ENCODE data around the gene VWC2. TPM values are rescaled to one million over a fixed set of nuclear protein-coding genes. Genes with fewer than 3 reads are reported as not detected.

The VWC2 gene
- total and polyA plus RNA-seq, 10 of the 15 experiments (the other 5 are each of a cell fraction or from before 2014, with no cell fraction given), result 0.01 to 0.06 (median 0.03) TPM; not detected in 7

- Histone ChIP-seq H3K4me3 (no peak overlapping the region), H3K36me3 (ENCODE audit: control insufficient read depth in 2 of 2, insufficient read depth in 2 of 2, low read length in 1 of 2) (no peaks in the 10 kb centered on the region), H3K4me1 (ENCODE audit: control insufficient read depth, insufficient read depth, low read length) (peaks cover 42% of the 10 kb centered on the region), H4K20me1 (ENCODE audit: control insufficient read depth, insufficient read depth) (no peaks in the 10 kb centered on the region), H3K27me3 (replicated peaks in 1 of 2; ENCODE audit: control insufficient read depth in 2 of 2, insufficient read depth in 2 of 2, low read length in 1 of 2) (peaks cover 6 to 17% of the 10 kb centered on the region in 2 experiments), H3K4me2 (ENCODE audit: control insufficient read depth, insufficient read depth) (no peak overlapping the region; the same call in 1 of the 2 replicates), H3K27ac (ENCODE audit: control insufficient read depth, insufficient read depth) (no peak overlapping the region), H3K9ac (ENCODE audit: control insufficient read depth, insufficient read depth, low read length) (no peak overlapping the region), H2AFZ (ENCODE audit: control insufficient read depth, low read depth, low read length) (no peak overlapping the region), H3K79me2 (ENCODE audit: control insufficient read depth, insufficient read depth, low read length) (no peaks in the 10 kb centered on the region), H3K9me3 (replicated peaks; ENCODE audit: control insufficient read depth, insufficient read depth, low read length) (no peaks in the 10 kb centered on the region; the same call in 2 of the 3 replicates)
- in situ Hi-C loops (cut with MboI), result loop anchor here (25.0 kb wide), 1 partner anchor 1834 kb away; the partner anchor contains the start of gene PKD1L1
- BruUV-seq (replicated peaks), result no TSS peak
- SMC1A ChIA-PET (ENCODE audit: uncharacterized antibody, unreplicated experiment), result no interaction called here
- intact Hi-C loops (cut with micrococcal nuclease; ENCODE audit: unreplicated experiment), result no loop called here
- POLR2A ChIA-PET, result no interaction called here
- no peak for FAIRE-seq
- 50% methylated on average over 4 of the region's 4 CpGs for WGBS (ENCODE audit: insufficient coverage, insufficient replicate concordance, low lambda C conversion rate, missing lambda C conversion rate)
- CTCF ChIA-PET, result interaction anchor here (0.9 kb wide), 1 partner anchor 20 kb away, joined by 3 read pairs; no protein-coding TSS in a partner anchor
- RAD21 ChIA-PET (ENCODE audit: unreplicated experiment), result no interaction called here
- TF ChIP-seq POU2F2 (IDR thresholded peaks at IDR 0.05; ENCODE audit: borderline replicate concordance, low read depth, low read length) (no peak), SIN3A (IDR thresholded peaks at IDR 0.05; ENCODE audit: low read depth, low read length) (no peak)
- ATAC-seq, result no peak
- no peak for DNase-seq (ENCODE audit: low read depth, low spot score)
Measured at GRCh38 chr7:49770838-49771237, 2.6 kb upstream of the VWC2 start.

DNA sequence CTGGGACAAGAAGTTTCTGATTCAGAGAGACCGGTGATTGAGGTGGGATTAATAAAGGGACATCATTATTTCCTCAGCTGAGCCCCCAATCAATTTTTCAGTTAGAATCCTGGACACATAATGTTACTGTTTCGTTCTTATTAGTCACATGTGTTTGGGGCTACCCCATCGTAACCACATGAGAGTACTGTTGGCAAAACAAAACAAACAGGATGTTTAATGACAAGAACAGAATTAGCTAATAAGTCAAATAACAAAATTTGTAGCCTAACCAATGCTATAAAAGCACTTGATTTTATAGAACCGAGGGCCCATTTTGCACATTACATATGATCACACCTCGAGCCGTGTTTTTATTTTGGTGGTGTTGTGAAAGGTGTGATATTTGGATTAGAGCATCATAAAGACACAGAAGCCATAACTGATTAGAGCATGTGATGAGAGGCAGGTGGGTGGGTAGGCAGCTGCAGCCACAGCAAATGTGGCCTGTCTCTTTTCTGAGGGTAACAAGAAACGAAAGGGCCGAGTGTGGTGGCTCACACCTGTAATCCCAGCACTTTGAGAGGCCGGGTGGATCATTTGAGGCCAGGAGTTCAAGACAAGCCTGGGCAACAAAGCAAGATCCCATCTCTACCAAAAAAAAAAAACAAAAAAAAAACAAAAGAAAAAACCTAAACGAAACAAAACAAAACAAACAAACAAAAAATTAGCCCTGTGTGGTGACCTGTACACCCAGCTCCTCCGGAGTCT is 1.8 kb upstream of the VWC2 start:
- Histone ChIP-seq H3K4me3 (no peak overlapping the region), H3K27ac (ENCODE audit: control insufficient read depth, insufficient read depth) (no peak overlapping the region), H3K9me3 (replicated peaks; ENCODE audit: control insufficient read depth, insufficient read depth, low read length) (no peaks in the 10 kb centered on the region; the same call in 2 of the 3 replicates), H3K4me1 (ENCODE audit: control insufficient read depth, insufficient read depth, low read length) (peaks cover 34% of the 10 kb centered on the region), H3K79me2 (ENCODE audit: control insufficient read depth, insufficient read depth, low read length) (no peaks in the 10 kb centered on the region), H3K27me3 (replicated peaks in 1 of 2; ENCODE audit: control insufficient read depth in 2 of 2, insufficient read depth in 2 of 2, low read length in 1 of 2) (peaks cover 10 to 22% of the 10 kb centered on the region in 2 experiments), H2AFZ (ENCODE audit: control insufficient read depth, low read depth, low read length) (no peak overlapping the region), H3K36me3 (ENCODE audit: control insufficient read depth in 2 of 2, insufficient read depth in 2 of 2, low read length in 1 of 2) (no peaks in the 10 kb centered on the region), H3K4me2 (ENCODE audit: control insufficient read depth, insufficient read depth) (peak overlapping the region; percentile 5; the same call in 1 of the 2 replicates), H3K9ac (ENCODE audit: control insufficient read depth, insufficient read depth, low read length) (no peak overlapping the region), H4K20me1 (ENCODE audit: control insufficient read depth, insufficient read depth) (no peaks in the 10 kb centered on the region)
- WGBS (ENCODE audit: insufficient coverage, insufficient replicate concordance, low lambda C conversion rate, missing lambda C conversion rate), result 11% methylated on average over 11 of the region's 11 CpGs
- FAIRE-seq (peak; percentile 68), DNase-seq (ENCODE audit: low read depth, low spot score) (no peak), ATAC-seq (peak; percentile 53)
- POLR2A ChIA-PET, result interaction anchor here (1.2 kb wide), 1 partner anchor 9 kb away, joined by 3 read pairs; no protein-coding TSS in a partner anchor
- RAD21 ChIA-PET (ENCODE audit: unreplicated experiment), result no interaction called here
- BruUV-seq (replicated peaks), result no TSS peak
- SMC1A ChIA-PET (ENCODE audit: uncharacterized antibody, unreplicated experiment), result interaction anchor here (0.8 kb wide), 1 partner anchor 19 kb away, joined by 3 read pairs; no protein-coding TSS in a partner anchor
- intact Hi-C loops (cut with micrococcal nuclease; ENCODE audit: unreplicated experiment) (no loop called here), in situ Hi-C loops (cut with MboI) (loop anchor here (25.0 kb wide), 1 partner anchor 1834 kb away; the partner anchor contains the start of gene PKD1L1)
- CTCF ChIA-PET, result interaction anchor here (0.7 to 0.9 kb wide), 2 partner anchors 19 to 37 kb away, joined by 3 read pairs; no protein-coding TSS in a partner anchor
- TF ChIP-seq EGR1 (IDR thresholded peaks at IDR 0.05; ENCODE audit: borderline replicate concordance in 1 of 2, low read depth in 2 of 2, low read length in 2 of 2) (no peak), ZNF24 (IDR thresholded peaks at IDR 0.05) (peak; percentile 75), NFYA (IDR thresholded peaks at IDR 0.05; ENCODE audit: borderline replicate concordance, low read depth, low read length) (no peak), PAX8 (IDR thresholded peaks at IDR 0.05) (no peak), POLR2AphosphoS5 (IDR thresholded peaks at IDR 0.05; ENCODE audit: low read length) (no peak), POU2F2 (IDR thresholded peaks at IDR 0.05; ENCODE audit: borderline replicate concordance, low read depth, low read length) (no peak), RELB (IDR thresholded peaks at IDR 0.05; ENCODE audit: low read depth) (peak; percentile 70), GABPA (IDR thresholded peaks at IDR 0.05; ENCODE audit: low read depth) (0 out of 2 replicates have a peak, but pooled peaks have one; percentile 15), ZBED1 (IDR thresholded peaks at IDR 0.05; ENCODE audit: borderline replicate concordance) (no peak), ZNF207 (IDR thresholded peaks at IDR 0.05; ENCODE audit: borderline replicate concordance) (no peak), EZH2 (IDR thresholded peaks at IDR 0.05; ENCODE audit: borderline replicate concordance, control insufficient read depth, low read depth, low read length) (no peak), STAT1 (conservative IDR thresholded peaks at IDR 0.05) (no peak), CHD2 (IDR thresholded peaks at IDR 0.05; ENCODE audit: borderline replicate concordance, low read depth, low read length) (peak; percentile 45; the same call in 1 of the 2 replicates)
- TF ChIP-seq, protein P1, sequence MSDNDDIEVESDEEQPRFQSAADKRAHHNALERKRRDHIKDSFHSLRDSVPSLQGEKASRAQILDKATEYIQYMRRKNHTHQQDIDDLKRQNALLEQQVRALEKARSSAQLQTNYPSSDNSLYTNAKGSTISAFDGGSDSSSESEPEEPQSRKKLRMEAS (IDR thresholded peaks at IDR 0.05; ENCODE audit: low read depth, low read length), result no peak
